ENCODE measurements around the gene SLC24A4. TPM values are rescaled to one million over a fixed set of nuclear protein-coding genes. Genes with fewer than 3 reads are reported as not detected.

SLC24A4 gene
- total and polyA plus RNA-seq, 2 donors (not counting 3 experiments of a cell fraction or from before 2014, with no cell fraction given) = 0.07 to 0.08 TPM

GRCh38 chr14:92449404-92450181 lies 126.6 kb downstream of the SLC24A4 start:
- Histone ChIP-seq H3K4me2 (ENCODE audit: insufficient read depth, low read length) (no peak overlapping the region), H3K36me3 (ENCODE audit: control insufficient read depth in 2 of 2, extremely low read depth in 1 of 2, insufficient read depth in 2 of 2, low read length in 2 of 2) (no peaks in the 10 kb centered on the region), H3K4me1 (ENCODE audit: control insufficient read depth, extremely low read depth, insufficient read depth, low read length) (no peaks in the 10 kb centered on the region), H2AFZ (ENCODE audit: low read depth, low read length) (no peak overlapping the region), H3K9ac (replicated peaks; ENCODE audit: extremely low read depth, insufficient read depth, low read length) (no peak overlapping the region), H3K27ac (ENCODE audit: insufficient read depth, low read depth, low read length) (no peak overlapping the region), H3K79me2 (ENCODE audit: control insufficient read depth, insufficient read depth, low read length) (no peaks in the 10 kb centered on the region), H4K20me1 (replicated peaks; ENCODE audit: control insufficient read depth, extremely low read depth, insufficient read depth, low read length) (no peaks in the 10 kb centered on the region), H3K4me3 (replicated peaks in 1 of 3; ENCODE audit: insufficient read depth in 1 of 3, low read depth in 1 of 3, low read length in 3 of 3) (no peak overlapping the region), H3K9me1 (replicated peaks; ENCODE audit: control insufficient read depth, extremely low read depth, insufficient read depth, low read length) (no peaks in the 10 kb centered on the region), H3K27me3 (ENCODE audit: control insufficient read depth in 2 of 2, insufficient read depth in 2 of 2, low read length in 2 of 2) (no peaks in the 10 kb centered on the region), H3K9me3 (replicated peaks; ENCODE audit: control insufficient read depth, insufficient read depth, low read length) (no peaks in the 10 kb centered on the region)
- no TSS peak for BruUV-seq (replicated peaks)
- DNase-seq (ENCODE audit: low read depth, low spot score) (no peak), FAIRE-seq (no peak)
- dilution Hi-C loops (cut with MboI; ENCODE audit: extremely low pct_ligation_motif_present, low sequenced_read_pairs) (no loop called here), intact Hi-C loops (cut with micrococcal nuclease) (no loop called here)
- POLR2A ChIA-PET = no interaction called here
- CTCF ChIA-PET = interaction anchor here (1.3 kb wide), 1 partner anchor 29 kb away, joined by 3 read pairs; no protein-coding TSS in a partner anchor
- TF ChIP-seq MAX (IDR thresholded peaks at IDR 0.05; ENCODE audit: insufficient read depth, insufficient read length) (no peak), JUN (IDR thresholded peaks at IDR 0.05; ENCODE audit: borderline replicate concordance, insufficient read depth, insufficient read length, low read depth) (no peak), GATA2 (IDR thresholded peaks at IDR 0.05; ENCODE audit: insufficient read depth, insufficient read length, low read depth, low read length) (no peak), CTCF (IDR thresholded peaks at IDR 0.05; ENCODE audit: extremely low read depth in 1 of 2, insufficient read depth in 1 of 2, low read depth in 1 of 2, low read length in 2 of 2) (no peak), POLR2A (IDR thresholded peaks at IDR 0.05; ENCODE audit: low read depth, low read length) (no peak), FOS (IDR thresholded peaks at IDR 0.05; ENCODE audit: borderline replicate concordance, insufficient read depth, low read length) (no peak), POLR2AphosphoS5 (IDR thresholded peaks at IDR 0.05; ENCODE audit: insufficient read depth, low read depth, low read length) (no peak), EZH2 (IDR thresholded peaks at IDR 0.05; ENCODE audit: borderline replicate concordance, low read depth, low read length, severe bottlenecking) (no peak), MYC (IDR thresholded peaks at IDR 0.05; ENCODE audit: low read depth, low read length) (no peak)

Measured in endothelial cell of umbilical vein (primary cell).